GM18511 (cell line): ENCODE results near the gene IGSF9B.
A peak's percentile ranks its signal among the peaks of the same experiment; 100 is the strongest.

ENCODE experiments used
- ATAC-seq: cut with Tn5 transposase; IDR thresholded peaks from one replicate; pipeline ENCODE4 v1.9.1; 2021; ENCODE audit warnings: mild to moderate bottlenecking, moderate library complexity; ENCODE audit not compliant: unreplicated experiment

Gene IGSF9B

DNA sequence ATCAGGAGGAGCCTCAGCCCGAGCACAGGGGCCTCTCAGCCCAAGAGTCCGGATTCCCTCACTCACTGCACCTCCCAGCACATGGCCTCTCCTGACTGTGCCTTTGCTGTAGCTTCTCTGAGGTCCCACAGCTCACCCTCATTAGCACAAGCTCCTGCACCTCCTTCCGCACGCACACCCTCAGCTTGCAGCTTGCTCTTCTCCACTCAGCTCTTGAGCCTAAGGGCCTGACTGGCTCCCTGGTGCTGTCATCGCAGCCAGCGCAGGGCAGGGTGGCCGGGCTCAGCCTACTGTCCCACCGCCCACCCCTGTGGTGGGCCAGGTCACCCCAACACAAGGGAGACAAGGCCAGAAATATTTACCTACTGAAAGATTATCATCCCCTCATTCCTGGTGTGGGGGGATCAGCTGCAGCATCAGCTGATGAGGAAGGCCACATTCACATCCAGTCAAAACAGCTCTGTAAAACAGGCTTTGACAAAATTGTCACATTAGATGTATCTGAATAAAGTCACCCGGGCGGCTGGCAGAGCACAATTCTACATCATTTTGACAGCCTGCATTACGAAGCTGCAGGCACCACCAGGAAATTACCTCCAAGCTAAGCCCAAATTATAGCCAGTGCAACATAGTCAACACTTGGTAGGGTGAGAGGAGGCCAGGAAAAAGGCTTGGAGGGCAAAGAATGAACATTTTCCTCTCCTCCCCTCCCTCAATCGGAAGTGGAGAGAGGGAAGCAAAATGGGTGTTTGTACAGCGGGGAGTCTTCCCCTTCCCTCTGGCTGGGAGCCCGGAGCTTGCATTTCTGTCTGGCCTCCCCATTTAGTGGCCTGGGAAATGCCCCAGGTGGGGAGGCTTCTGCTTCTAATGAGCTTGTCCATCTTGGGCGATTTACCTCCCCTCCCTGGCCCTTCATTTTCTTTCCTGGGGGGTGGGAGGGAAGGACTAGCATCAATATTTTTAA is 29.5 kb upstream of the IGSF9B start:
- no peak for ATAC-seq

DNA sequence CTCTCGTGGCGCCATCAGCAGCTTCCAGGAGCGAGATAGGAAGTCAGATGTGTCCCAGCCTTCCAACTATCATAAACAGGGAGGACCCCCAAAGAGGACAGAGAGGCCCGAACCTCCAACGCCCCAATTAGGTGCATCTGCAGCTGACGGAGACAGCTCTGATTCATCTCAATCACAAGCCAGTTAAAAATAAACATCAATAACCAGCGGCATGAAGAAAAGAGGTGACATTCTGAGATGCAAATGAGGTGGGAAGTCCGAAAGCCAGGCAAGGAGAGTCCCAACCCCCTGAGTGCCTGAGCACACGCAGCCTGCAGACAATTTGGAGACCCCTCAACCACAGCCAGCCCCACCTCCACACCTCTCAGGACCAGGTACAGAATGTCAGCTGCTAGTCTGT is 28.1 kb upstream of the IGSF9B start:
- peak; percentile 65 for ATAC-seq

DNA sequence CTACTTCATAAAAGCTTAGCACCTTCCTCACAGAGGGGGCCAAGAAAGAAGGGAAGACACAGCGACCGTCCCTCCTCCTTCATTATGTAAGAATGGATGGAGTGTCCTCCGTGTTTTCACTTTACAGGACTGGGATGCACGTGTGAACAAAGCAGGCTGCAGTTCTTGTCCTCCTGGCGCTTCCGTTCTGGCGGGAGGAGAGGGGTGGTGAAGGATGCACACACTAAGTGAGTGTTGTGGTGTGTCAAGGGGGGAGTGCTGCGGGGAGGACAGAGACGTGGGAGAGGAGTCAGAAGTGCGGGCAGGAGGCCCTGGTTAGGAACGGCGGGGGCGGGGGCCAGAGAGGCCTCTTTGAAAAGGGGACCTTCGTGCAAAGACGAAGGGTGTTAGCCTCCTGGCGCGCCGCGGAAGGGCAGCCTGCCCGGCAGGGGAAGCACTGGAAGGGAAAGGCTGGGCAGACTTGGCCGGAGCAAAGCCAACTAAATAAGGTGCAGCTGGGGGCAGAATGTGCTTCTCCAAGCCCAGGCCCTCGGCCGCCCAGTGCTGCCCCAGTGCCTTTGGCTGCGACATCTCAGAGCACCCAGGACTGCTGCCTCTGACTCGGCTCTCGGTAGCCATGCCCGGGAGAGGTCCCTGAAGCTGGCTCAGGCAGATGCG is 27.0 kb upstream of the IGSF9B start:
- ATAC-seq = no peak

DNA sequence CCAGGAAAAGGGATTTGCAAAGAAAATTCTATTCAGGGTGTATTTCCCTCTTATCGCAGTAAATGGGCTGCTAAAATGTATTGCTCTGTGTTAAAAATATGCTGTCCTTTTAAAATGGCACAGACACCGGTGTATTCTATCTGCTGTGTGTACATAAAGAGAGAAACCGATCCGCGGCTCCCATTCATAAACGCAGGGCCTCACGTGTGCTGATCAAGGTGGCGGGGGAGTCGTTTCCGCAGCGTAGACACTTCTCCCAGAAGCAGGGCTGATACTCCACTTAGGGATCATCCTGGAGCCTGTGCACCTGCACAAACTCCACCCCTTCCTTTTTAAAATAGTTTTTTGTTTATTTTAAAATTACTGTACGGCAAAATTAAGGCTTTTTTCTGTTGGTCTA is 26.1 kb upstream of the IGSF9B start:
- no peak for ATAC-seq

DNA sequence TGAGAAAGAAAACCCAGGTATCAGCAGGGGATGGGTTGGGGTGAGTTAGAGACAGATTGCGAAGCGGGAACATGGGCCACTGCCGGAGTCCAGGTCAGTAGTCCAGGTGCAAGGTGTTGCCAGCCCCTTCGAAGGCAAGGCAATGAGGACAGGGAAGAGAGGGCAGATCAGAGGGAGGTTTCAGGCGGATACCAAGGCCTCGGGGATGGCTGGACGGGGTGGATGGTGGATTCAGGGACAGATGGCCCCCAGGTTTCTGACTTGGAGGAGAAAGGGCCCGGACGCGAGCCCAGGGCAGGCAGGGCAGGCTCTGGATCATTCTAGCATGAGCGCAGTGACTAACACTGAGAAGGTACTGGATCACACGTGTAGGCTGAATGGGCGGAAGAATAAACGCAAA is 25.4 kb upstream of the IGSF9B start:
- ATAC-seq = no peak

DNA sequence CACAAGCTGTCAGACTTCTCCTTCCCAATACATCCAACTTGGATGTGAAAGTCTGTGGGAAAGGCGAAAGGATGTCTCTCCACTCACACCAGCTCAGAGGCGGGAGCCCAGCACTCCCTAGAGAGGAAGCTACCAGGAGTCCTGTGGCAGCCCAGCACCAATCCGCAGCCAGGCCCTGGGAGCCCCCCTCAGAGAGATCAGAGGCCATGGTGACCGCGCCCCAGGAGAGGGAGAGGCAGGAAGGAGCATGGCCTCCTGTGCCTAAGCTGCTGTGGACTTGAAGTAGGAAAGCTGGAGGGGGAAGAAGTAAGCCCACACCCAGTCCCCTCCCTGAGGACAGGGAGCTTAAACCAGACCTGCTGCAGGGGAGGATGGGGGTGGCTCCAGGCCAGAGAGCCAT is 24.4 kb upstream of the IGSF9B start:
- no peak for ATAC-seq

DNA sequence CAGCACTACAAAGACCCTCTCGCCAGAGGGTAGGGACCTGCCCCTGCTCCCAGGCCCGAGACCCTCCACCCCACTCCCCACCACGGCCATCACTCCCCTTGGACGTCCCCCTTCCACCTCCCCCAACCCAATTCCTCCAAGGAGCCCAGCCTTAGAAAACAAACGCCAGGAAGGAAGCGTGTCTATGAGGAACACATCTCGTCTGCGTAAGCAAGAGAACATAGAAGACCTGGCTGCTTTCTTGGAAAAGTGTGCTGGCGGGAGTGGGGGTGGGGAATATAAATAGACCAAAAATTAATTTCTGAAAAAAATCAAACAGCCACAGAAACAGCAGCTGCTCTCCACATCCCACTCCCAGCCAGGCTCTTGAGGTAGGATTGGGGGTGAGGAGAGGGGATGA is 23.9 kb upstream of the IGSF9B start:
- no peak for ATAC-seq

DNA sequence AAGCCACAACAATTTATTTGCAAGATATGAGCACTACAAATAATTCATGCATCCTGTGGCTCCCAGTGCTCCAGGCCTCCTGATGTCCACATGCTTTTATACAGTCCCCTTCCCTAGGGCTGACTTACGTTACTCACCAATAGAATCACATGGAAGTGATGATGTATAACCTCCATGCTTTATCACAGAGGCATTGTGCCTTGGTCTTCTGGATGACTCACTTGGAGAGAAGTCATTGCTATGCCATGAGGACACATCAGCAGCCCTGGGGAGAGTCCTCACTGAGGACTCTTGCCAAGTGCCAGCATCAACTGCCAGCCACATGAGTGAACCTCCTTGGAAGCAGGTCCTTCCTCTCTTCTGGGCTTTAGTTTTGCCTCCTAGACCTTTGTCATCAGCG is 22.0 kb upstream of the IGSF9B start:
- ATAC-seq = no peak

DNA sequence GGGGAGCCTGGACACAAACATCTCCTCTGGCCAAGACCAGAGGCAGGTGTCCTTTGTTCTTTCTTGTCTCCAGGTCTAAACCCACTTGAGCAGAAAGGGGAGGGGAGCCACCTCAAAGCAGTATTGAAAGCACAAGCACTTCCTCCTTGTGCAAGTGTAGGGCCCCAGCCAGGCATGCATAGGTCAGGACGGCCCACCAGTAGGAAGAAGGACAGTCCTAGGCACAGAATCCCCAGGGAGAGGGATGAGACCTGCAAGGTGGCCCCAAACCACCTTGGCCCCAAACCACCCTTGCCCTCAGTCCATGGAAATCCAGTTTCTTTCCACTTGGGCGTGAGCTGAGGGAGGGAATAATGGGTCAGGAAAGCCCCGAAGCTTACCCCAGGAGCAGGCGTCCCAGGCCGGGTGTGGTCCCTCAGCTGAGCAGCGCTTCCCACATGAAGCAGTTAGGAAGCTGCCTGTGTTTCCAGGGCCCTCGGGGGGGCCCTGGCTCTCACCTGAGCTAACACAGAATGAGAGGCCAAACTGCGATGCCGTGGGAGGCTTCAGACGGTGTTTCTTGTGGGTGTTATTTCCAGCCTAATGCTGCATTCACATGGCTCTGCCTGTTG is 20.4 kb upstream of the IGSF9B start:
- peak; percentile 99 for ATAC-seq

DNA sequence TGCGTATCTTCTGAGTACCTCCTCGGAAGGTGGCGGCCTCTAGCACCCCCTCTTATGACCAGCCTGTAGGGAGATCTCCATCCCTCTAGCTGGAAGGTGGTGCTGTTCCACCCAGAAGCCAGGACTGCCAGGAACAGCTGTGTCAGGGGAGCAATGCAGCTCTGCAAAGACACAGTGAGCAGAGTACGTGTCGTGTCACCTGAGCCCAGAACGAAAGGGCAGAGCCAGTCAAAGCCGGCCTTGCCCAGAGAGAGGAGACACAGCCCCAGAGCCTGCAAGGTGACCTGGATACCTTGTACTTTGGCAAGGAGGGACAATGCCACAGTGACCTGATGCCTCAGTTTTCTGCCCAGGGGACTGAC is 18.7 kb upstream of the IGSF9B start:
- no peak for ATAC-seq

DNA sequence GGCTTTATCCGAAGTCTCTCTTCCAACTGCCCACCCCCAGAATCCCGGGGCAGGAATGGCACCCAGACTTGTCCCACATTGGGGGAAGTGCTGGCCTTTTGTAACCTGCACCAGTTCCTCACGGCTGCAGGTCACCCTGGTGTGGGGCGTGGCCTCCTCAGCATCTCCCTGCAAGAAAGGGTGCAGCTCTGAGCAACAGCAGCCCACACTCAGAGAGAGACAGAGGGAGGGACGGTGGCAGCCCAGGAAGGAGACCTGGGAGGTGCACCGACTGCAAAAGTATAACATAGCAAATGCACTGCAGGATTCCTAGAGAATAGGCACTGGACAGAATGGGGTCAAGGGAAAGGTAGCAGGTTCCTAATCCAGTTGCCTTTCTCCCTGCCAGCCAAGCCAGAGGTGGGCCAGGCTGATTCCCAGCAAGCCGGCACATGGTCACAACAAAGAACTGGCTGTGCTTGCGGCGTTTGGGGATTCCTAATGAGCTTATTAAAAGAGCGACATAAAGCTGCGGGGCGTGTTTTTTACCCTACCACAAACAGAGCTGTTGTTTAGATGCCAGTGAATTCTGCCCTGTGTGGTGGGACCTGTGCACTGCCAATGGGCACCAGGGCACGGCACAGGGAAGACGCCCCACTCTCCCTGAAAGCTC is 18.2 kb upstream of the IGSF9B start:
- ATAC-seq = no peak

DNA sequence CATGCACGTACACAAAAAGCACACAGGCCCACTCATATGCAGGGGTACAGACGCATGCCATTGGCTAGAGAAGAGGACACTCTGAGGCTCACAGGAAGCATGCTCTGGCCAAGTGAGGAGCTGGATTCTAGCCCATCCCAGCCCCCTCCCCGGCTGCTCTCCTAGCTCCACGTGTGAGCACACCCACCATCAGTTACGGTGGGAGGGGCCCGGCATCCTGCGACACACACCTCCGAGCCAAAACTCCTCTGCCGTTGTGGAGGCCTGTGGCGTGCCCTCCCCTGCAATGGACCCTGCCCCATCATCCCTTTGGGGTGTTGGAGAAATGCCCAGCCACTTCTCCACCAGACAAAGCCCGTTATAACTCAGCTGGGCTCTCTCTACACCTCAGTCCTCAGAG is 15.1 kb upstream of the IGSF9B start:
- no peak for ATAC-seq

DNA sequence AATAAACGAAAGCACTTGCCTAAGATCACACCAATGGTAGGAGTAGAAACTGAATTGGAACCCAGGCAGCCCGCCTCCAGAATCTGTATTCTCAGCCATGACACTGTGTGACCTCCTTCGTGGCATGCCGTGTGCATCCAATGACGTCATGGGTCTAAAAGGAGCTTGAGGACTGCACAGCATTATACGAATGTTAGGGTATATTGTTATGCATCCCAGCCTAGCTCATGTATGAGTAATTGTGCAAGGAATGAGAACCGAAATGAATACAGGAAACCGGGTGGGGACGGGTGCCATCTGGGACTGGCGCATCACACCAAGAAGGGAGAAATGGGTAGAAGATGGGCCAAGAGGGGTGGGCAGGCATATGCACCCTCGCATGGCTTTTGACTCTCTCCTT is 12.3 kb upstream of the IGSF9B start:
- ATAC-seq = no peak

DNA sequence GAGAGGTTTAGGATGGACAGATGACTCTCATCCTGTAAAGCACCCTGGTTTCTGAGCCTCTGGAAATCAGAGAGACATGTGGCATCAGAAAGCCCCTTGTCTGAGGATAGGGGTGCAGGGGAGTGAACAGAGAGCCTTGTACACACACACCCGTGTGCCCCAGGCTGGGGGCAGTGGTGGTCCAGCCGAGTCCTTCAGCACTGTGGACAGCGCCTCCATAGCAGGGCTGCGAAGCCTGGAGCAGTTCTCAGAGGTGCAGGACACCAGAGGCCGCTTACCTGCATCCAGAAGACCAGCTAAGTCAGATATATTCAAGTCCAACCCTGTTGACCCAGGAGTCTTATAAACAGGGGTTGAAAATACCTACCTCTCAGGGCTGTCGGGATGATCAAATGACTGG is 11.5 kb upstream of the IGSF9B start:
- no peak for ATAC-seq

DNA sequence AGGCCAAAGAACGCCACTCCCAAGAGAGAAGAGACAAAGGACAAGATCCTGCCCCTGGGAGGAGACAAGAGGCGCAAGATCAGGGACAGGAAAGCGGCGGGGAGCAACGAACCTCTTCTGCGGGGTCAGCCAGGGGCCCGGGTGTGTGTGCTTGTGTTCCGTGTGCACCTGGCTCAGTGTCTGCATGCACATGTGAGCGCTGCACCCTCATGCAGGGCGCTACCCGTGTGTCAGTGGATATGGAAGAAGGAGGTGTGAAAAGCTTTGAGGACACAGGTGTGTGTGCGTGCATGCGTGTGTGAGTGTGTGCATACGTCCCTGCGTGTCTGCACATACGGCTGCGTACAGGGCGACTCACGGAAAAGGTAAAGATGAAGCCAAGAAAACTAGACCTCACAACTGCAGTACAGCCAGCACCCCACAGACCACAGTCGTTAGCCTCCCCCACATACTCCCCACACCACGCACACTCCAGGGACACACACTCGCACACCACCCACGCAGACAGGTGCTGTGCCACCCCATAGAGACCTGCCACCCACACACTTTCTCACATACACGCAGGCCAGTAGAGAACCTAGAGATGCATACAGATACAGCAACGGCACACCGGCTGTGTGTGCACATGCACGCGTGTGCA is 11.0 kb upstream of the IGSF9B start:
- ATAC-seq = no peak

DNA sequence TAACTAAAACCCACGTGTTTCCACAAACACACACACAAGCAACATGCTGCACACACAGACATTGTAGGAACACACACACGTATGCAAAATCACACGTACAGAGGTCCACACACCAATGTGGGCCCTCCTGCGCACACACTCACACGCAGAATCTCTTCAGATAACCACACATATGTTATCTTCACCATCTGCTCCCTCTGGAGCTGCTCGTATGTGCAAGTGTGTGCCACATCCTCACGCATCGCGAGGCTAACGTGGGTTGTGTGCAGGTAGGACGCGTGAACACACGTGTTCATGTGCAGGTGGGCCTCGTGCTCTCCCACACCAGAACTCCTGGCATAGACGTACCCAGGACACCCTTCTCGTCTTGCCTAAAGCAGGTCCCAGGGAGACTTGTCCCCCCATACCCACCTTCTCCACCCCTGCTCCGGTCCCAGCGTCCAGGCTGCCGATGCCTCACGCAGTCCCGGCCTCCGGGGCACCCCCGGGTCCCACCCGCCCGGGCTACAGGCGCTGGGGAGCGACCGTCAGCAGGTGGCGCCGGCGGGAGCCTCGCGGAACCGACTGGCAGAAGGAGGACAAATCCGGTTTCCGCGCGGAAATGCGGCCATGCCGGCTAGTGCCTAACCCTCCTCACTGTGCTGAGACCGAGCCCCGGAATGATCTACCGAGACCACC is 10.3 kb upstream of the IGSF9B start:
- ATAC-seq = no peak

DNA sequence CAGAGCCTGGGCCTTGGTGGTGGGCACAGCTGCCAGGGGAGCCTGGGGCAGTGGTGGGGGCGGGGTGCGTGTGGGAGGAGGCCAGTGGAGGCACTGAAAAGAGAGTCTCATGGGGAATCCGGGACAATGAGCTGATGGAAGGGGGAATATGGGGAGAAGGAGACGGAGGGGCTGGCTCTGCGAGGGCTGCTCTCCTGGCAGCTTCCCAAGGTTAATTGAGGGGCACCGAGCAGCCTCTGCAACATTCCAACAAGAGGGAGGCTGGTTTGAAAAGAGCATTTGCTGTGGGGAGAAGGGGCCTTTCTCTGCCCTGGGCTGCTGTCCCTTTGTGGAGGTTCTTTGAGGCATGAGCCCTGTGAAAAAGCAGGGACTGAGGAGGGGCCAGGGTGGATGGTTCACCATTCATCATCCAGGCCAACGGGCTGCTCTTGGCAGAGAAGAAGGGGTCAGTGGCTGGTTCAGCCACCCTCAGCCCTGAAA is 9.4 kb upstream of the IGSF9B start:
- no peak for ATAC-seq

DNA sequence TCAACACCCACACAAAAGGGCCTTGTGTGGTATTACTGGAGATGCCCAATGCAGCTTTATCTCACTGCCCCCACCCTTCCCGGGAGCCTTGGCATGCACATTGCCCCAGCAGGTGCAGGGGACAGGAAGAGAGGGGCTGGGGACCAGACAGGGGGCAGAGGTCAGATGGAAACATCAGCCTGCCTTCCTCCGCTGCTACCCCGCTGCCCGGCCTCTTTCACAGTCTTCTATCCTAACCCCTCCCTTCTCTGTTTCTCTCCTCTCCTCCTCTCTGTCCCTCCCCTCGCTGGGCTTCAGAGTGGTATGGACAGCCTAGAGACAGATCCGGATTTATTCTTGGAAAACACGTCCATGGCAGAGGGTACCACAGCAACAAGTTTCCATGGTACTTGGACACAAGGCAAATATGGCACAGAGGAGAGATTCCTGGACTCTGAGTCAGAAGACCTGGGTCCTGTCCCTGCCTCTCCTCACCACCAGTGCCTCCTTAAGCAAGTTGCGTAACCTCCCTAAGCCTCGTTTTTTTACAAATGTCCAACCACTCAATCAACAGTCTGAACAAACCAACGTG is 8.3 kb upstream of the IGSF9B start:
- no peak for ATAC-seq

DNA sequence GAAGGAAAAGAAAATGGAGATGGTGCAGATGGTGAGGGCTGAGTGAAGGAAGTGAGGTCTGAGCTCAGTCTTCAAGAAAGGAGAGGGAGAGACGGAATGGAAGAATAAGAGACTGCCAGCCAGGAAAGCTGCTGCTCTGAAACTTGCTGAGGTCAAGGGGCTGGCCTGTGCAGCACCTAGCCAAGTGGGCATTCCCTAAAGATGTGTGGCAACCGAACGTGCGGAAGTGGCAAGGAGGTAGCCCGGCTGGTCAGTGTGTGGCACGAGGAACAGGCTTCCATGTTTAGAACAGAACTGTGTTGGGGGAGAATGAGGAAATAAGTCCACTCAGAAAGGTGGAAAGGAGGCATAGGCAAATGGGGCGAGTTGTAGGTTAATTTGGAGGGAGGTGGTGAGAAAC is 7.6 kb upstream of the IGSF9B start:
- no peak for ATAC-seq

DNA sequence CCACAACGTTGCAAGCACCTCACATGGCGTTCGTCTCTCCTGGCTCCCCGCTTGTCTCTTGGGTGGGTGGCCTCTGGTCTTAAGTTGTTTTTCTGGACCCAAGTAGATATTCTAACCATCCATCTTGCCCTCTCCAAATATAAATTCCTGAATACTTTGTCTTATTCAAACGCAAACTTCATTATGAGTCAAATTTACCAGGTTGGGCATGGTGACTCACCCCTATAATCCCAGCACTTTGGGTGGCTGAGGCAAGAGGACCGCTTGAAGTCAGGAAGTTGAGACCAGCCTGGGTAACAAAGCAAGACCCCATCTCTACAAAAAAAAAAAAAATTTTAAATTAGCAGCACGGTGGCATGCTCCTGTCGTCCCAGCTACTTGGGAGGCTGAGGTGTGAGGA is 5.1 kb upstream of the IGSF9B start:
- ATAC-seq = no peak
